GM18505 (cell line): Measurements from ENCODE around the gene LUC7L3.
"Not testable (repeated sequence)": the region's sequence is repeated elsewhere in the genome, so short reads cannot be mapped to it uniquely, and the experiment has no call there.

Experiments
- ATAC-seq: cut with Tn5 transposase; IDR thresholded peaks from one replicate; pipeline ENCODE4 v1.9.1; 2021; ENCODE audit not compliant: unreplicated experiment
- POLR2A ChIP-seq: IDR thresholded peaks from 4 replicates; pipeline ENCODE4 v1.6.1; 2011; ENCODE audit warnings: borderline replicate concordance; ENCODE audit not compliant: insufficient read depth, insufficient read length; ENCODE audit errors: extremely low read depth

LUC7L3 gene

DNA sequence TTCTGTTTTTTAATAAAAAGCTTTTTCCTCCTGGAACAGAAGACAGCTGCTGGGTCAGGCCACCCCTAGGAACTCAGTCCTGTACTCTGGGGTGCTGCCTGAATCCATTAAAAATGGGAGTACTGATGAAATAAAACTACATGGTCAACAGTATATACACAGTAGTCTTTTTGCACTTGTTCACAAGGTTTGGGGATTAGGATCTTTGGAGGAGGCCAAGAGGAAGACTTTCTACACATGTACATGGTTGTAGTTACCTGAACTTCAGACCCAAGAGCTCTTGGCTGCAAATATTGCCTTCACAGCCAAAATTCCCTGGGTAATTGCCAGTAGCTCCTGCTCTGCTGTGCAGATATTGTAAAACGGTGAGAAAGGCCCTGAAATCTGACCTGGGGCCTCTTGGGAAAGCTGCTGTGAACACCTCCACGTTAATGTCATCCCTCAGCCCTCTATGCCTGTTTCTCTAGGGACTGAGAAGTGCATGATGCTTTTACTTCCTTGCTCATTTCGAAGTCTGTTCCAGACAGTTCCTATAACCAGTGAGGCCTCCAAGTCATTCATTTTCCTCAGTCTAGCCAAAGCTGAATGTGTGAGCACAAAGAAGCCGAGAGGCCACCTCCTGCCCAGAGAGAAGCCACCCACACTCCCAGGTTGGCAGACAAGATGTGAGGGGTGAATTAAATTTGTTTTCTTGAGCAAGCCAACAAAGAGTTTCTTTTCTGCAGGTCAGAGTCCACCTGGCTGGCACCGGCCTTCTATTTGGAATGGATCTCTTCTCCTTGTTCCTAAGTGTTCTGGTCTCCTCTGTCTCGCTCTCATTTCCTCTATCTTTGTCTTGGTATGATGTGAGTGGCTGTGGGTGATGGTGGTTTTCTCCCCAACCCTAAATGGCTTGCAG lies 27.6 kb upstream of the LUC7L3 start:
- ATAC-seq: no peak
- no peak for TF ChIP-seq POLR2A

DNA sequence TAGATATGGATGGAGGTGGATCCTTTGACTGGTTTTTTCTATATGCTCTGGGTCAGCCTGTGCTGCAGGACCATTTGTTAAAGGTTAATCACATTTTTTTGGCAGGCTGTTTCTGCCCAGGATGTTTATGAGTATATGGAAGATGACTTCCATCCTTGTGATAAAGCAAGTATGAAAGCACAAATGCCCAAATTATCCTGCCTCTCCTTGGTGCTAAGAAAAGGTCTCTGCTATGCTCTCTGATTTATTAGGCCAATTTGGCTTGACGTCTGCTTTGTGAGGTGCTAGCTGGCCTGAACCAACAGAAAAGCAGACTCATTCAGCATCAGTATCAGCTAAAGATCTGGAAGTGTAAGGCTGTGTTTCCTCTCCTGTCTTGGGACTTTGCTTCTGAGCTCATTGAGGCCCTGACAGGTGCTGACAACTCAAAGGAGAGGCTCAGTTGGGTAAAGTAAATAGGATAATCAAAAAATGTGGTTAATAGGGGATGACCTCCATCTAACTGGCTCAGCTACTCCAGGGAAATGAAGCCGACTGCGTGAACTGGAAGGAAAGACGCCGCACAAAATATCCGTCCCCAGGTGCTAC lies 26.9 kb upstream of the LUC7L3 start:
- no peak for TF ChIP-seq POLR2A
- ATAC-seq: no peak

GRCh38 chr17:50693036-50693682 lies 26.2 kb upstream of the LUC7L3 start:
- no peak for TF ChIP-seq POLR2A
- ATAC-seq: no peak

GRCh38 chr17:50696365-50696879 lies 23.0 kb upstream of the LUC7L3 start:
- TF ChIP-seq POLR2A: no peak
- no peak for ATAC-seq

DNA sequence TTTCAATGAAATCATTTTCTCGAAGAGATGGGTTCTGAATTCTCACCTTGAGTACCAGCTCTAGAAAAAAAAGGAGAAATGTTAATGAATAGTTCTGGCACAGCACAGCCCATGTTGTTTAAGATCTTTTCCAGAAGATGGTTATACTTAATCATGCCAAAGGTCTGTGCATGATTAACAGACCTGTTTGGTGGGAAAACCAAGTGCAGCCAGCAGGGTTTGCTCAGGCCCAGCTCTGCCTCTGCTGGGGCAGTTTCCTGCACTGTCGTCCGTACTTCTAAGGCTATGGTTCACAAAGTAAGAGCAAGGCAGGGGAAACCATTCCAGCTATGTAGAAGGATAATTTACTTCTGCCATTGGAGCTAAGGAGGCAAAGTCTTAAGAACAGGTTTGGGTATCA lies 22.3 kb upstream of the LUC7L3 start:
- no peak for TF ChIP-seq POLR2A
- ATAC-seq: no peak

GRCh38 chr17:50697663-50698272 lies 21.6 kb upstream of the LUC7L3 start:
- no peak for ATAC-seq

DNA sequence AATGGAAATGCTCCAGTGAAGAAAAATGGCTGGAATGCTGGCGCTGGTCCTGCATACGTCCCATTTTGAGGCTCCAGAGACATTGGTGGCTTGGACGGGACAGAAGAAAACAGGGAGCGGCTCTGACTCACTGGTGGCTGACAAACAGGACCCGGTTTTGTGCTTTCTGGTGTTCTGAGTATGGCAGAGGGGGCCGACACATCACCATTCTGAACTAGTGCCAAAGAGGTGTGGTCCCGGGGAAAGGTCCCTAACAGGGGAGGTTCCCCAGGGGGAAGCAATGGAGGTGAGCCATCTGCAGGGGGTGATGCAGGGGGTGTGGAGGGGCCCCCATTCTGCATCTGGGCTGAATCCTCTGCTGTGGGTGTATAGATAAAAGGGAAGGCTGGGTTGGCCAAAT lies 20.0 kb upstream of the LUC7L3 start:
- TF ChIP-seq POLR2A: no peak
- no peak for ATAC-seq

More at GRCh38 chr17:50697663-50698272, 21.6 kb upstream of the LUC7L3 start:
- no peak for TF ChIP-seq POLR2A

DNA sequence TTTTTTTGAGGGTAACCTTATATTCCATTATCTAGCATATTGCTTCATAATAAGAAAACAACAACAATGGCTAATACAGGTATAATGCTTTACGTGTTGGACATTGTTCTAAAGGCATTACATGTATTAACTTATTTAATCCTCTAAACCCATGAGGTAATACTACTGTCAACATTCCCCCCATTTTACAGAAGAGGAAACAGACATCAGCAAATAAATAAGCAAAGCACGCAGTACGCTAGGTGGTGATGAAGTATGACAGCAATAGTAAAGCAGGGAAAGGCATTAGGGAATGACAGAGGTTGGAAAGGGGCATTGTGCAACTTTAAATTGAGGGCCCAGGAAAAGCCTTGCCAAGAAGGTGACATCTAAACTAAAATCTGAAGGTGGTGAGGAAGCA lies 16.2 kb upstream of the LUC7L3 start:
- ATAC-seq: no peak
- TF ChIP-seq POLR2A: no peak

- TF ChIP-seq POLR2A: peak; percentile 72
- peak; percentile 76 for ATAC-seq
Measured at GRCh38 chr17:50707289-50708049, 11.9 kb upstream of the LUC7L3 start, which contains the start of gene ANKRD40. Gene ANKRD40 (minus strand): TSS chr17:50707914. CDS start chr17:50707654, 260 bp downstream.

DNA sequence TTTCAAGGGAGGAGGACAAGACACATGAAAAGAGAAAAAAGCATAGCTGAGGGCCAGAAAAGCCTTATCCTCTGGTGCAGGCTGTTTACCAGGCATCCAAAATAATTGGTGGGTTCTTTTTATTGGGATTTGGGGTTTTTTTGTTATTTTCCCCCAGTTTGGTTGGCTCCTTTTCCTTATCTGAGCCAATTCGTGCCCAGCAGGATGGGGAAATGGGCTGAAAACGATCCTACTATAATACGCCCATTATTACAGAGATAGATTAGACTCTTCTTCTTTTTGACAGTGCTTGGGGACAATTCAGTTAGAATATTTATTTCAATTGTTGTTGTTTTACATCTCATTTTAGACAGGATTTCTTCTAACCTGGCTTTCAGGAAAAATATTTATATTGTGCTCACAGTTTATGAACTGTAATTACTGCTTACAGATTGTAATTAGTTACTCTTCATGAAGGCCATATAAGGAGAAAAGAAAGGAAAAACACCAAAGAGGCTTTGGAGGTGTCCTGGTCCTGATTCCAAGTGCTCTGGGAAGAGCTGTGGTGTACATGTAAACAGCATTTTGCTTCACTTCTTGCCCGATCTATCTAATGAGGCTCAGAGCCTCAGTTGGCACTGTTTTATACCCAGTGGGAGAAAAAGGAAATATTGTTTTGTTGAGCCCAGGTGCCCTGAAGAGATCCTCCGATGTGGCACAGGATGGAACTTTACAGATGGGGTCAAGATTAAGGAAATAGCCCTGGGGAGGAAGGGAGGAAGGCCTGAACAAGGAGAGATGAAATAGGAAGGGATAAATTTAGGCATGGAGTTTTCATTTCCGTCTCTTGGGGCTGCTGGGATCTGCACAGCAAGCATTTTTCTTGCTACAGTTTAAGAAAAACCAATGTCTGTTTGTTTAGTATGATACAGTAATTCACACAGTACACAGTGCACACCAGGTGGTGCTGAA lies 11.1 kb upstream of the LUC7L3 start:
- no peak for ATAC-seq
- no peak for TF ChIP-seq POLR2A

DNA sequence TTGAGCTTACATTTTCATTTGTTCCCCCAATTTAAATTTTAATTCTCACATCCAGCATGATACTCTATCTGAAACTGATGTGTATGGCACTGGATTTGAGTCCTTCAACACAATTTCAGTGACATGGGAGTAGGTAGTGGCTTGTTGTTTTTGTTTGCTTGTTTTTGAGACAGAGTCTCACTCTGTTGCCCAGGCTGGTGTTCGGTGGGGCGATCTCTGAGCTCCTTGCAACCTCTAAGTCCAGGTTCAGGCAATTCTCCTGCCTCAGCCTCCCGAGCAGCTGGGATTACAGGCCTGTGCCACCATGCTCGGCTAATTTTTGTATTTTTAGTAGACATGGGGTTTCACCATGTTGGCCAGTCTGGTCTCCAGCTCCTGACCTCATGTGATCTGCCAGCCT lies 10.3 kb upstream of the LUC7L3 start:
- ATAC-seq: not testable (repeated sequence)
